ENCODE data around the gene VTI1A. TPM values are rescaled to one million over a fixed set of nuclear protein-coding genes. Genes with fewer than 3 reads are reported as not detected.

Gene VTI1A
- total and polyA plus RNA-seq, 2 of the 4 experiments (the other 2 are of a cell fraction) = 9.7 to 24.9 TPM

DNA sequence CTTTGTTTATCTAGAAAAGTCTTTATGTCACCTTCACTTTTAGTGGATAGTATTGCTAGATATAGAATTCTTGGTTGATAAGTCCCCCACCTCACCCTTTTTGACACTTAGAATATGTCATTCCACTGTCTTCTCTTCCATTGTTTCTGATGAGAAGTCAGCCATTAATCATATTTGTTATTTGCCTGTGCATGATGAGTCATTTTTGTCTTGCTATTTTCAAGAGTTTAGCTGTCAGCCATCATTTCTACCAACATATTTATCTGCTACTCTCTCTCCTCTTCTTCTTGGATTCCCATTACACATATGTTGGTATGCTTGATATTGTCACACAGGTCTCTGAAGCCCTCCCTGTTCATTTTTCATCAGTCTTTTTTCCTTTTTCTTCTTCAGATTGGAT, 342.2 kb downstream of the VTI1A start:
- H4K5ac ChIP-seq (ENCODE audit: low read depth, low read length) = no peak overlapping the region
- H3K79me1 ChIP-seq (ENCODE audit: low read depth in 1 of 2, low read length in 2 of 2) = no peaks in the 10 kb centered on the region
- H3K9me1 ChIP-seq (ENCODE audit: insufficient read depth, low read length) = peaks cover 3% of the 10 kb centered on the region; the same call in 1 of the 2 replicates
- no peak overlapping the region for H3K4me2 ChIP-seq (ENCODE audit: low read depth, low read length)
- H3K27me3 ChIP-seq (ENCODE audit: control insufficient read depth, insufficient read depth, low read length) = no peaks in the 10 kb centered on the region
- H2AK5ac ChIP-seq (ENCODE audit: low read depth, low read length) = no peak overlapping the region
- H3K9ac ChIP-seq (ENCODE audit: low read depth, low read length) = no peak overlapping the region
- no peak overlapping the region for H4K91ac ChIP-seq (ENCODE audit: insufficient read depth, low read depth, low read length)
- H2BK120ac ChIP-seq (ENCODE audit: low read depth, low read length) = no peak overlapping the region
- POLR2A ChIA-PET (ENCODE audit: unreplicated experiment) = no interaction called here
- peaks cover 8% of the 10 kb centered on the region for H3K4me1 ChIP-seq (ENCODE audit: control insufficient read depth, insufficient read depth, low read length)
- H2AK9ac ChIP-seq (replicated peaks; ENCODE audit: low read depth, low read length, poor library complexity) = no peak overlapping the region
- no peak overlapping the region for H4K8ac ChIP-seq (ENCODE audit: low read depth in 2 of 2, low read length in 2 of 2)
- H2BK15ac ChIP-seq (ENCODE audit: low read depth, low read length) = no peak overlapping the region
- H2BK20ac ChIP-seq (ENCODE audit: low read depth, low read length) = no peak overlapping the region
- no peak overlapping the region for H3K4ac ChIP-seq (ENCODE audit: low read depth, low read length)
- H3K4me3 ChIP-seq (ENCODE audit: insufficient read depth, low read depth, low read length) = no peak overlapping the region
- in situ Hi-C loops (cut with MboI; ENCODE audit: low sequenced_read_pairs) (no loop called here), dilution Hi-C loops (cut with HindIII; ENCODE audit: low sequenced_read_pairs, unreplicated experiment) (no loop called here), intact Hi-C loops (cut with micrococcal nuclease) (no loop called here)
- no peak for DNase-seq
- no peak overlapping the region for H3K14ac ChIP-seq (replicated peaks; ENCODE audit: low read depth, low read length)
- no peaks in the 10 kb centered on the region for H4K20me1 ChIP-seq (ENCODE audit: insufficient read depth, low read length)
- no peak for ATAC-seq (ENCODE audit: low read depth)
- no peak overlapping the region for H3K23ac ChIP-seq (ENCODE audit: low read depth, low read length)
- no peak overlapping the region for H2BK5ac ChIP-seq (ENCODE audit: low read depth, low read length, poor library complexity, severe bottlenecking)
- no peak overlapping the region for H2AFZ ChIP-seq (replicated peaks; ENCODE audit: low read length, poor library complexity)
- H3K18ac ChIP-seq (ENCODE audit: low read depth, low read length) = no peak overlapping the region
- H3K27ac ChIP-seq (ENCODE audit: insufficient read depth, low read length) = no peak overlapping the region
- CTCF ChIA-PET = no interaction called here
- BruUV-seq (replicated peaks) = no TSS peak
- no peak overlapping the region for H3K56ac ChIP-seq (ENCODE audit: extremely low read depth, insufficient read depth, low read length)
- no peaks in the 10 kb centered on the region for H3K9me3 ChIP-seq (ENCODE audit: control insufficient read depth, insufficient read depth, low read length)
- TF ChIP-seq ELK1 (IDR thresholded peaks at IDR 0.05; ENCODE audit: borderline replicate concordance, low read depth, low read length) (no peak), CHD1 (IDR thresholded peaks at IDR 0.05; ENCODE audit: low read depth, low read length) (no peak), CEBPB (IDR thresholded peaks at IDR 0.05; ENCODE audit: low read depth, low read length) (no peak)
- no peaks in the 10 kb centered on the region for H3K36me3 ChIP-seq (ENCODE audit: control insufficient read depth, insufficient read depth, low read length)

Measured in IMR-90 (cell line).